Neural cell (in vitro differentiated cells): ENCODE data around the gene HEXIM2. TPM values are rescaled to one million over a fixed set of nuclear protein-coding genes. Genes with fewer than 3 reads are reported as not detected.
A peak's percentile ranks its signal among the peaks of the same experiment; 100 is the strongest.

Experiments
- H2AFZ ChIP-seq: fragments of 200-600, 300-800 bp; sonication (generic), shearing (Covaris generic); 2 replicates; pipeline ENCODE4 v1.6.0; 2014; ENCODE audit warnings: low read depth, mild to moderate bottlenecking, antibody characterized with exemption, low read length, moderate library complexity
- H3F3A ChIP-seq: fragments of 200-600 bp; shearing (Covaris generic); 2 replicates; pipeline ENCODE4 v1.6.1; 2016; ENCODE audit warnings: mild to moderate bottlenecking, moderate library complexity, mixed read lengths, antibody characterized with exemption, low read length; ENCODE audit not compliant: insufficient read depth, poor library complexity, severe bottlenecking
- H3K27ac ChIP-seq: fragments of 200-600, 300-800 bp; sonication (generic), shearing (Covaris generic); 2 replicates; pipeline ENCODE4 v1.5.1; 2014; ENCODE audit warnings: mild to moderate bottlenecking, low read length, moderate library complexity
- H3K27me3 ChIP-seq: fragments of 300-800, 200-600 bp; sonication (generic), shearing (Covaris generic); 2 replicates; pipeline ENCODE4 v1.6.0; 2014; ENCODE audit warnings: mild to moderate bottlenecking, low read depth, low read length, moderate library complexity; ENCODE audit not compliant: insufficient read depth
- H3K36me3 ChIP-seq: fragments of 300-800, 200-600 bp; sonication (generic), shearing (Covaris generic); 2 replicates; pipeline ENCODE4 v1.5.1; 2014; ENCODE audit warnings: mild to moderate bottlenecking, antibody characterized with exemption, low read length, moderate library complexity; ENCODE audit not compliant: insufficient read depth
- H3K4me2 ChIP-seq: fragments of 300-800, 200-600 bp; sonication (generic), shearing (Covaris generic); 2 replicates; pipeline ENCODE4 v1.6.0; 2014; ENCODE audit warnings: mild to moderate bottlenecking, low read length
- H3K4me3 ChIP-seq: fragments of 300-800, 200-600 bp; sonication (generic), shearing (Covaris generic); 2 replicates; pipeline ENCODE4 v1.5.1; 2014; ENCODE audit warnings: mild to moderate bottlenecking, low read length, moderate library complexity
- H3K79me2 ChIP-seq: fragments of 200-600 bp; shearing (Covaris generic); replicated peaks from 2 replicates; pipeline ENCODE4 v1.6.0; 2014; ENCODE audit warnings: mild to moderate bottlenecking, low read length, moderate library complexity; ENCODE audit not compliant: insufficient read depth
- H3K9ac ChIP-seq: fragments of 300-800, 200-600 bp; sonication (generic), shearing (Covaris generic); 2 replicates; pipeline ENCODE4 v1.6.1; 2016; ENCODE audit warnings: mild to moderate bottlenecking, low read length, mixed read lengths
- H3K9me2 ChIP-seq: fragments of 200-600 bp; shearing (Covaris generic); 2 replicates; pipeline ENCODE4 v1.6.1; 2016; ENCODE audit warnings: mild to moderate bottlenecking, low read length, mixed read lengths; ENCODE audit not compliant: insufficient read depth
- H3K9me3 ChIP-seq: fragments of 200-600, 300-800 bp; sonication (generic), shearing (Covaris generic); 2 replicates; pipeline ENCODE4 v1.6.1; 2016; ENCODE audit warnings: mild to moderate bottlenecking, mixed run types, low read length, moderate library complexity, mixed read lengths
- H4K20me1 ChIP-seq: fragments of 200-600 bp; shearing (Covaris generic); 2 replicates; pipeline ENCODE4 v1.6.1; 2016; ENCODE audit warnings: mild to moderate bottlenecking, mixed run types; ENCODE audit not compliant: insufficient read depth
- EP300 ChIP-seq: fragments of 450-650 bp; conservative IDR thresholded peaks from 2 replicates; pipeline ENCODE4 v1.6.1; 2014; ENCODE audit warnings: antibody characterized with exemption, mild to moderate bottlenecking, moderate library complexity; ENCODE audit not compliant: poor library complexity, severe bottlenecking
- MXI1 ChIP-seq: fragments of 450-650 bp; conservative IDR thresholded peaks from 2 replicates; pipeline ENCODE4 v1.6.1; 2014; ENCODE audit warnings: antibody characterized with exemption, mild to moderate bottlenecking; ENCODE audit not compliant: poor library complexity, severe bottlenecking
- POLR2AphosphoS5 ChIP-seq: IDR thresholded peaks from 2 replicates; pipeline ENCODE4 v1.6.1; 2012
- RAD21 ChIP-seq: fragments of 450-650 bp; conservative IDR thresholded peaks from 2 replicates; pipeline ENCODE4 v1.6.1; 2014; ENCODE audit warnings: antibody characterized with exemption, mild to moderate bottlenecking, moderate library complexity
- SMC3 ChIP-seq: fragments of 450-650 bp; conservative IDR thresholded peaks from 2 replicates; pipeline ENCODE4 v1.6.1; 2014; ENCODE audit warnings: antibody characterized with exemption, mild to moderate bottlenecking, moderate library complexity; ENCODE audit not compliant: poor library complexity
- polyA plus RNA-seq: library from polyadenylated mRNA; depleted of rRNA; stranded (reverse); fragments of >200 nt; gene quantifications from 2 replicates; pipeline ENCODE4 v1.2.3, GENCODE V29; 2014
- TF ChIP-seq, protein P1 (sequence below): IDR thresholded peaks from 2 replicates; pipeline ENCODE4 v1.6.1; 2012; ENCODE audit warnings: borderline replicate concordance
- TF ChIP-seq, protein P2 (sequence below): fragments of 450-650 bp; IDR thresholded peaks from 2 replicates; pipeline ENCODE4 v1.5.1; 2014; ENCODE audit warnings: antibody characterized with exemption, mild to moderate bottlenecking, moderate library complexity; ENCODE audit not compliant: poor library complexity, severe bottlenecking

Gene HEXIM2
- polyA plus RNA-seq, 1 donor from 2014 or later: 13.9 TPM

DNA sequence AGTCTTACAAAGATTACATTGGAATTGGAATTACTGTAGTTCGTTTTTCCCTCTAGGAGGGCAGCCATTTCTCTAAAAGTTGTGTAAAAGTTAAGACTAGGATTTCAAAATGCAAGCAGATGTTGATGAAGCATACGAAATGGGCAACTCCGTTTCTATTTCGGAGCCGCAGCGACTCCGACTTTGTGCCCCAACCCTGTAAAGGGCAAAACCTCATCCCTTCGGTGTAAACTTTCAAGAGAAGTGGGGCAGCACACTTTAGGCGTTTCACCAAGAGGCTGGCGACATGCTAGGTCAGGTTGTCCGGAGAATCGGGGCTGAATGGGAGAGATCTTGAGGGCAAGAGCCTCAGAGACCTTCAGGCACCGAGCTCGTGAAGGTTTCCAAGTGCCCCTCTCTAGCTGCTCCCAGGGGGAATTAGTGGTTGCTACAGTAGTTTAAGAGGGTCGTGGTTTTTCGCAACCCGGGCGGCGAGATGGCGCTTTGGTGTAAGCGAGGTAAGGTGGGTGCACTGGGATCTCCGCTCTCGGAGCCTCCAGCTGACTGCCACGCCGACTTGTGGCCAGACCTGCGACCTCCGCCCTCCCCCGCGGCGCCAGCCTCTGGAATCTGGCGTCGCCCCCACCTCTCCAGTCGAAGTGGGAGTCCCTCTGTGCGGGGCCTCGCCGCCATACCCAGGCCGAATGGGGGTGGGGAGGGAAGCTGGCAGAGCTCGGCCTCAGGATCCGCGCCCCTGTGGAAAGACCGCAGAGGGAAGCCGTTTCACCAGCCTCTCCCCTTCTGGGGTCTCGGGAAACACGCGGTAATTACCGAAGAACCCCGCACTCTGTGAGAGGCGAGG lies 1.0 kb upstream of the HEXIM2 start:
- Histone ChIP-seq H3K4me3 (peak overlapping the region; percentile 96), H3K9me2 (no peaks in the 10 kb centered on the region), H3K9me3 (no peaks in the 10 kb centered on the region), H3K9ac (peak overlapping the region; percentile 100), H3K27ac (peak overlapping the region; percentile 99), H3K27me3 (no peaks in the 10 kb centered on the region), H3F3A (no peaks in the 10 kb centered on the region), H3K79me2 (peaks cover 12% of the 10 kb centered on the region), H3K4me2 (peak overlapping the region; percentile 71), H3K36me3 (no peaks in the 10 kb centered on the region), H4K20me1 (no peaks in the 10 kb centered on the region), H2AFZ (peak overlapping the region; percentile 81)
- TF ChIP-seq, protein P1, sequence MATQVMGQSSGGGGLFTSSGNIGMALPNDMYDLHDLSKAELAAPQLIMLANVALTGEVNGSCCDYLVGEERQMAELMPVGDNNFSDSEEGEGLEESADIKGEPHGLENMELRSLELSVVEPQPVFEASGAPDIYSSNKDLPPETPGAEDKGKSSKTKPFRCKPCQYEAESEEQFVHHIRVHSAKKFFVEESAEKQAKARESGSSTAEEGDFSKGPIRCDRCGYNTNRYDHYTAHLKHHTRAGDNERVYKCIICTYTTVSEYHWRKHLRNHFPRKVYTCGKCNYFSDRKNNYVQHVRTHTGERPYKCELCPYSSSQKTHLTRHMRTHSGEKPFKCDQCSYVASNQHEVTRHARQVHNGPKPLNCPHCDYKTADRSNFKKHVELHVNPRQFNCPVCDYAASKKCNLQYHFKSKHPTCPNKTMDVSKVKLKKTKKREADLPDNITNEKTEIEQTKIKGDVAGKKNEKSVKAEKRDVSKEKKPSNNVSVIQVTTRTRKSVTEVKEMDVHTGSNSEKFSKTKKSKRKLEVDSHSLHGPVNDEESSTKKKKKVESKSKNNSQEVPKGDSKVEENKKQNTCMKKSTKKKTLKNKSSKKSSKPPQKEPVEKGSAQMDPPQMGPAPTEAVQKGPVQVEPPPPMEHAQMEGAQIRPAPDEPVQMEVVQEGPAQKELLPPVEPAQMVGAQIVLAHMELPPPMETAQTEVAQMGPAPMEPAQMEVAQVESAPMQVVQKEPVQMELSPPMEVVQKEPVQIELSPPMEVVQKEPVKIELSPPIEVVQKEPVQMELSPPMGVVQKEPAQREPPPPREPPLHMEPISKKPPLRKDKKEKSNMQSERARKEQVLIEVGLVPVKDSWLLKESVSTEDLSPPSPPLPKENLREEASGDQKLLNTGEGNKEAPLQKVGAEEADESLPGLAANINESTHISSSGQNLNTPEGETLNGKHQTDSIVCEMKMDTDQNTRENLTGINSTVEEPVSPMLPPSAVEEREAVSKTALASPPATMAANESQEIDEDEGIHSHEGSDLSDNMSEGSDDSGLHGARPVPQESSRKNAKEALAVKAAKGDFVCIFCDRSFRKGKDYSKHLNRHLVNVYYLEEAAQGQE: no peak
- TF ChIP-seq SMC3: peak; percentile 63
- TF ChIP-seq, protein P2, sequence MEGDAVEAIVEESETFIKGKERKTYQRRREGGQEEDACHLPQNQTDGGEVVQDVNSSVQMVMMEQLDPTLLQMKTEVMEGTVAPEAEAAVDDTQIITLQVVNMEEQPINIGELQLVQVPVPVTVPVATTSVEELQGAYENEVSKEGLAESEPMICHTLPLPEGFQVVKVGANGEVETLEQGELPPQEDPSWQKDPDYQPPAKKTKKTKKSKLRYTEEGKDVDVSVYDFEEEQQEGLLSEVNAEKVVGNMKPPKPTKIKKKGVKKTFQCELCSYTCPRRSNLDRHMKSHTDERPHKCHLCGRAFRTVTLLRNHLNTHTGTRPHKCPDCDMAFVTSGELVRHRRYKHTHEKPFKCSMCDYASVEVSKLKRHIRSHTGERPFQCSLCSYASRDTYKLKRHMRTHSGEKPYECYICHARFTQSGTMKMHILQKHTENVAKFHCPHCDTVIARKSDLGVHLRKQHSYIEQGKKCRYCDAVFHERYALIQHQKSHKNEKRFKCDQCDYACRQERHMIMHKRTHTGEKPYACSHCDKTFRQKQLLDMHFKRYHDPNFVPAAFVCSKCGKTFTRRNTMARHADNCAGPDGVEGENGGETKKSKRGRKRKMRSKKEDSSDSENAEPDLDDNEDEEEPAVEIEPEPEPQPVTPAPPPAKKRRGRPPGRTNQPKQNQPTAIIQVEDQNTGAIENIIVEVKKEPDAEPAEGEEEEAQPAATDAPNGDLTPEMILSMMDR: peak; percentile 62
- TF ChIP-seq MXI1: peak; percentile 67
- peak; percentile 53 for TF ChIP-seq RAD21
- no peak for TF ChIP-seq EP300

DNA sequence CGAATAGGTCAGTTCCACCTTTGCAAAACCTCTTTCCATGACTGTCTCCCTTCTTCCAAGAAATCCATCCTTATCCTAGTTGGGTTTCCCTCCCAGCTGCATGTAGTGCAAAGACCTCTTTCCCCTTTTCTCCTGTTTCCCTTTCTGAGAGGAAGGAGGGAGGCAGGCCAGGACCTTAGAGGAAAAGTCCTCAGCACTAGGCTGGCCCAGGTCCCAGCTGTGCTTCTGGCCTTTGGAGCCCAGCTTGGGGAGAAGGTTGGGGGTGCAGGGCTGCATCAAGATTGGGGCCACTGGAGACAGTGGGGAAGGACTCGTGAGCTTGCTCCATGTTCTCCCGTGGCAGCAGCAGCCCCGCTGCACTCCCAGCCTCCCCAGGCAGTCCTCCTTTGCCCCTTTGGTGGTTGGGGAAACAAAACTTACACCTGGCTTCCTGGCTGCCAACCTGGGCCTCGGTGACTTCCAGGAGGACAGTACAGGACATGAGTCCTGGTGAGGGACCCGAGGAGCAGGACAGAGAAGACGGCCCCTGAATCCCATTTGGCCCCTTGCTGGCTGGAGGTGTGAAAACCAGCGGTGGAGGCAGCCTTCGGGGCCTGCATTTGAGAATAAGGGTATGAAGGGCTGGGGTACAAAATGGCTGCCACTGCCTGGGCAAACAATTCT lies 481 bp downstream of the HEXIM2 start:
- peak overlapping the region; percentile 70 for H3K9ac ChIP-seq
- peak overlapping the region; percentile 86 for H3K4me2 ChIP-seq
- H3K36me3 ChIP-seq: no peaks in the 10 kb centered on the region
- TF ChIP-seq RAD21 (no peak), POLR2AphosphoS5 (no peak)
- TF ChIP-seq, protein P1: peak; percentile 7
- H3K79me2 ChIP-seq: peaks cover 12% of the 10 kb centered on the region
- H3F3A ChIP-seq: no peaks in the 10 kb centered on the region
- peak overlapping the region; percentile 94 for H2AFZ ChIP-seq
- H3K27ac ChIP-seq: peak overlapping the region; percentile 85
- no peaks in the 10 kb centered on the region for H3K9me3 ChIP-seq
- H4K20me1 ChIP-seq: no peaks in the 10 kb centered on the region
- no peaks in the 10 kb centered on the region for H3K27me3 ChIP-seq
- no peaks in the 10 kb centered on the region for H3K9me2 ChIP-seq
- peak overlapping the region; percentile 96 for H3K4me3 ChIP-seq
